22Rv1 (cell line): Measurements from ENCODE around the gene SH3RF1.

Source experiments
- ZFX ChIP-seq: fragments of 450-650 bp; IDR thresholded peaks from 2 replicates; pipeline ENCODE4 v1.6.1; 2017; ENCODE audit warnings: antibody characterized with exemption, borderline replicate concordance
- TF ChIP-seq, protein P1 (sequence below): fragments of 450-650 bp; IDR thresholded peaks from 2 replicates; pipeline ENCODE4 v1.5.1; 2017; ENCODE audit warnings: mild to moderate bottlenecking

DNA sequence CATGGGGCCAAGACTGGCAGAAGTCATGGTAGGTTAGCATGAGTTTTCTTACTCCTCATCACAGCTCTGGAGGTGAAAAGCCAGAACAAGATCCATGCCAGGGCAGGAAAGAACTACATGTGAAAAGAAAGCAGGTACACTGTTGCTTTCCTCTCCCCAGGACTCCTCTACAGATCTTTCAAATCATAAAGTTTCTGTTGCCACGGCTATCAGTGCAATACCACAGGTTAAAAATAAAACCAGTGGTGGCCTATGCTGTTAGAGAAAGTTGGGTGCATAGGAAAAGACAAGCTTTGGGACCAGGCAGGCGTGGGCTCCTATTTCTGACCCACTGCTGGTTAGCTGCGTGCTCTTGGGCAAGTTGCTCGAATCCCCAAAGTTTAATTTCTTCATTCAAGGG is 81.4 kb downstream of the SH3RF1 start:
- TF ChIP-seq, protein P1, sequence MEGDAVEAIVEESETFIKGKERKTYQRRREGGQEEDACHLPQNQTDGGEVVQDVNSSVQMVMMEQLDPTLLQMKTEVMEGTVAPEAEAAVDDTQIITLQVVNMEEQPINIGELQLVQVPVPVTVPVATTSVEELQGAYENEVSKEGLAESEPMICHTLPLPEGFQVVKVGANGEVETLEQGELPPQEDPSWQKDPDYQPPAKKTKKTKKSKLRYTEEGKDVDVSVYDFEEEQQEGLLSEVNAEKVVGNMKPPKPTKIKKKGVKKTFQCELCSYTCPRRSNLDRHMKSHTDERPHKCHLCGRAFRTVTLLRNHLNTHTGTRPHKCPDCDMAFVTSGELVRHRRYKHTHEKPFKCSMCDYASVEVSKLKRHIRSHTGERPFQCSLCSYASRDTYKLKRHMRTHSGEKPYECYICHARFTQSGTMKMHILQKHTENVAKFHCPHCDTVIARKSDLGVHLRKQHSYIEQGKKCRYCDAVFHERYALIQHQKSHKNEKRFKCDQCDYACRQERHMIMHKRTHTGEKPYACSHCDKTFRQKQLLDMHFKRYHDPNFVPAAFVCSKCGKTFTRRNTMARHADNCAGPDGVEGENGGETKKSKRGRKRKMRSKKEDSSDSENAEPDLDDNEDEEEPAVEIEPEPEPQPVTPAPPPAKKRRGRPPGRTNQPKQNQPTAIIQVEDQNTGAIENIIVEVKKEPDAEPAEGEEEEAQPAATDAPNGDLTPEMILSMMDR: no peak
- no peak for TF ChIP-seq ZFX
